ENCODE results near the gene HEY2.
"Not testable (repeated sequence)": the region's sequence is repeated elsewhere in the genome, so short reads cannot be mapped to it uniquely, and the experiment has no call there.

DNA sequence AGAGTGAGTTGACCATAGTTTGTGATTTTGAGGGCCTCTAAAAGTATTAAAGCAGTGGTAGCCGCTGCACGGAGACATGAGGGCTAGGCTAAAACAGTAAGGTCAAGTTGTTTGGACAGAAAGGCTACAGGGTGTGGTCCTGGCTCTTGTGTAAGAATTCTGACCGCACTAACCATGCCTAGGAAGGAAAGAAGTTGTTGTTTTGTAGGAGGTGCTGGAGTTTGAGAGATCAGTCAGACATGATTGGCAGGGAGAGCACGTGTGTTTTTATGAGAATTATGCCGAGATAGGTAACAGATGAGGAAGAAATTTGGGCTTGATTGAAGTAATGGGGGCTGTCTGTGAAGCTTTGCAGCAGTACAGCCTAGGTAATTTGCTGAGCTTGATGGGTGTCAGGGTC, 45.5 kb upstream of the HEY2 start:
- TF ChIP-seq, protein P1, sequence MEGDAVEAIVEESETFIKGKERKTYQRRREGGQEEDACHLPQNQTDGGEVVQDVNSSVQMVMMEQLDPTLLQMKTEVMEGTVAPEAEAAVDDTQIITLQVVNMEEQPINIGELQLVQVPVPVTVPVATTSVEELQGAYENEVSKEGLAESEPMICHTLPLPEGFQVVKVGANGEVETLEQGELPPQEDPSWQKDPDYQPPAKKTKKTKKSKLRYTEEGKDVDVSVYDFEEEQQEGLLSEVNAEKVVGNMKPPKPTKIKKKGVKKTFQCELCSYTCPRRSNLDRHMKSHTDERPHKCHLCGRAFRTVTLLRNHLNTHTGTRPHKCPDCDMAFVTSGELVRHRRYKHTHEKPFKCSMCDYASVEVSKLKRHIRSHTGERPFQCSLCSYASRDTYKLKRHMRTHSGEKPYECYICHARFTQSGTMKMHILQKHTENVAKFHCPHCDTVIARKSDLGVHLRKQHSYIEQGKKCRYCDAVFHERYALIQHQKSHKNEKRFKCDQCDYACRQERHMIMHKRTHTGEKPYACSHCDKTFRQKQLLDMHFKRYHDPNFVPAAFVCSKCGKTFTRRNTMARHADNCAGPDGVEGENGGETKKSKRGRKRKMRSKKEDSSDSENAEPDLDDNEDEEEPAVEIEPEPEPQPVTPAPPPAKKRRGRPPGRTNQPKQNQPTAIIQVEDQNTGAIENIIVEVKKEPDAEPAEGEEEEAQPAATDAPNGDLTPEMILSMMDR (conservative IDR thresholded peaks at IDR 0.05), result not testable (repeated sequence)
- not testable (repeated sequence) for TF ChIP-seq ZFX (IDR thresholded peaks at IDR 0.05)

All from C4-2B (cell line).